Left lobe of liver (tissue), 2 donors: ENCODE data around the gene ULK4. TPM values are rescaled to one million over a fixed set of nuclear protein-coding genes. Genes with fewer than 3 reads are reported as not detected.
"Not testable (repeated sequence)": the region's sequence is repeated elsewhere in the genome, so short reads cannot be mapped to it uniquely, and the experiment has no call there.

ENCODE experiments used
- ATAC-seq: fragments of 200-7000 bp; cut with Tn5 transposase; one replicate; pipeline ENCODE4 v1.9.1; 2020; ENCODE audit warnings: mild to moderate bottlenecking, moderate library complexity
- DNase-seq: peaks from one replicate; pipeline ENCODE4 v3.0.0-alpha.2; 2020; ENCODE audit warnings: low spot score
- total RNA-seq: library from RNA; stranded (reverse); gene quantifications from one replicate; pipeline ENCODE4 v1.2.1, GENCODE V29; 2021
- donor health status: DM: no; HTN: no; CAD: no; lungs with moderate emphysema.
- donor health status: DM: no; HTN: yes; CAD: no.

ULK4 gene
- total RNA-seq, 1 donor from 2014 or later = 2.3 TPM

GRCh38 chr3:41457176-41457575, 504.7 kb downstream of the ULK4 start:
- DNase-seq (no peak), ATAC-seq (no peak)

- ATAC-seq (no peak), DNase-seq (no peak)
Observed at GRCh38 chr3:41456162-41456561, 505.7 kb downstream of the ULK4 start.

GRCh38 chr3:41453618-41454017, 508.3 kb downstream of the ULK4 start:
- ATAC-seq, DNase-seq: not testable (repeated sequence)

GRCh38 chr3:41450416-41451231, 511.3 kb downstream of the ULK4 start:
- no peak for DNase-seq
- ATAC-seq = peak; percentile 97

GRCh38 chr3:41448396-41448795, 513.5 kb downstream of the ULK4 start:
- ATAC-seq (peak; percentile 55), DNase-seq (no peak)

- ATAC-seq = no peak
- no peak for DNase-seq
Observed at GRCh38 chr3:41447701-41448100, 514.2 kb downstream of the ULK4 start.

- not testable (repeated sequence) for DNase-seq, ATAC-seq
Observed at GRCh38 chr3:41446316-41446715, 515.6 kb downstream of the ULK4 start.

GRCh38 chr3:41441568-41441967, 520.3 kb downstream of the ULK4 start:
- ATAC-seq (peak; percentile 89), DNase-seq (no peak)

- no peak for ATAC-seq
- DNase-seq = no peak
Observed at GRCh38 chr3:41441139-41441538, 520.8 kb downstream of the ULK4 start.

GRCh38 chr3:41436983-41437382, 524.9 kb downstream of the ULK4 start:
- ATAC-seq = no peak

GRCh38 chr3:41434781-41435180, 527.1 kb downstream of the ULK4 start:
- DNase-seq = no peak

More at GRCh38 chr3:41436983-41437382, 524.9 kb downstream of the ULK4 start:
- no peak for DNase-seq

GRCh38 chr3:41431386-41431785, 530.5 kb downstream of the ULK4 start:
- DNase-seq = no peak
- ATAC-seq = no peak

More at GRCh38 chr3:41434781-41435180, 527.1 kb downstream of the ULK4 start:
- no peak for ATAC-seq

- ATAC-seq (no peak), DNase-seq (no peak)
Observed at GRCh38 chr3:41430886-41431285, 531.0 kb downstream of the ULK4 start.

- ATAC-seq (no peak), DNase-seq (no peak)
Observed at GRCh38 chr3:41430391-41430790, 531.5 kb downstream of the ULK4 start.

- no peak for DNase-seq
- ATAC-seq = no peak
Observed at GRCh38 chr3:41426485-41426884, 535.4 kb downstream of the ULK4 start.

GRCh38 chr3:41424543-41425300, 537.2 kb downstream of the ULK4 start:
- no peak for DNase-seq
- no peak for ATAC-seq

- no peak for ATAC-seq
Observed at GRCh38 chr3:41419809-41420208, 542.1 kb downstream of the ULK4 start.

GRCh38 chr3:41418961-41419691, 542.8 kb downstream of the ULK4 start:
- DNase-seq (no peak), ATAC-seq (no peak)

More at GRCh38 chr3:41419809-41420208, 542.1 kb downstream of the ULK4 start:
- DNase-seq = no peak

- no peak for ATAC-seq
- DNase-seq = no peak
Observed at GRCh38 chr3:41417574-41417973, 544.3 kb downstream of the ULK4 start.

- ATAC-seq (no peak), DNase-seq (no peak)
Observed at GRCh38 chr3:41411065-41411464, 550.8 kb downstream of the ULK4 start.

- ATAC-seq (no peak), DNase-seq (no peak)
Observed at GRCh38 chr3:41405466-41405865, 556.4 kb downstream of the ULK4 start.
